Sigmoid colon (tissue), 7 donors: Measurements from ENCODE around the gene MMADHC. TPM values are rescaled to one million over a fixed set of nuclear protein-coding genes. Genes with fewer than 3 reads are reported as not detected.

Experiments used
- DNase-seq: peaks from one replicate; pipeline ENCODE4 v3.0.0-alpha.2; 2019
- H3K27ac ChIP-seq, 4 donors: fragments of 200-600 bp; sonication (generic); one replicate each; pipeline ENCODE4 v1.5.1; 2016 to 2019; ENCODE audit warnings: mild to moderate bottlenecking in 1 of 4
- H3K27me3 ChIP-seq, 3 donors: fragments of 200-600 bp; sonication (generic); one replicate each; pipeline ENCODE4 v1.5.1; 2019; ENCODE audit warnings: mild to moderate bottlenecking in 1 of 3
- H3K36me3 ChIP-seq, 4 donors: fragments of 200-600 bp; sonication (generic); one replicate each; pipeline ENCODE4 v1.5.1; 2016 to 2019
- H3K4me1 ChIP-seq, 4 donors: fragments of 200-600 bp; sonication (generic); one replicate each; pipeline ENCODE4 v1.5.1; 2017 to 2019
- H3K4me3 ChIP-seq, 4 donors: fragments of 200-600 bp; sonication (generic); one replicate each; pipeline ENCODE4 v1.5.1; 2017 to 2019; ENCODE audit warnings: mild to moderate bottlenecking in 2 of 4, moderate library complexity in 1 of 4
- H3K9me3 ChIP-seq, 4 donors: fragments of 200-600 bp in 3 of 4; sonication (generic) in 3 of 4; one replicate each; pipeline versions ENCODE4 v1.5.1 to v1.6.1; 2013 to 2019
- EP300 ChIP-seq, 4 donors: sonication (generic); formaldehyde crosslinking; IDR thresholded peaks; one replicate each; pipeline ENCODE4 v1.6.1; 2017; ENCODE audit warnings: antibody characterized with exemption in 4 of 4
- POLR2A ChIP-seq, 2 donors: fragments of 450-650 bp; IDR thresholded peaks; one replicate each; pipeline ENCODE4 v1.6.1; 2016; ENCODE audit warnings: antibody characterized with exemption in 2 of 2, mild to moderate bottlenecking in 2 of 2, moderate library complexity in 2 of 2
- POLR2AphosphoS5 ChIP-seq, 4 donors: sonication (generic); formaldehyde crosslinking; IDR thresholded peaks; one replicate each; pipeline ENCODE4 v1.6.1; 2017; ENCODE audit warnings: antibody characterized with exemption in 4 of 4
- WGBS, 2 donors: extraction: QIAGEN DNeasy Blood & Tissue Kit; methylation state at CpG; one replicate each; pipeline ENCODE4 v1.1.7; 2013; 5-methylcytosine and 5-hydroxymethylcytosine counted together
- intact Hi-C: fragments of 100-400 bp; cut with DNase I; formaldehyde crosslinking; loops from one replicate; pipeline ENCODE4 v1.15.1; 2023
- polyA plus RNA-seq, 3 donors: library from polyadenylated mRNA; stranded (reverse); fragments of 200-250 nt; gene quantifications; one replicate each; pipeline ENCODE4 v1.2.3, GENCODE V29; 2013
- small RNA-seq, 3 donors: library from RNA; depleted of rRNA; stranded (forward); fragments of <200 nt; gene quantifications; one replicate each; pipeline ENCODE3, GENCODE V24; 2016
- total RNA-seq, 4 donors: library from RNA; depleted of rRNA; stranded (reverse); fragments of >200 nt; gene quantifications; one replicate each; pipeline ENCODE4 v1.1.0, GENCODE V29; 2016
- TF ChIP-seq, protein P1 (sequence below), 4 experiments: fragments of 450-650 bp in 3 of 4; fragments of 200-600 bp in 1 of 4; IDR thresholded peaks; one replicate each; pipeline ENCODE4 v1.5.1; 2016 to 2019; ENCODE audit warnings: antibody characterized with exemption in 4 of 4, mild to moderate bottlenecking in 3 of 4, moderate library complexity in 2 of 4
- donor health status: healthy with polysubstance abuse.
- donor health status: Bipolar disorder and iron deficiency.
- donor health status: healthy.

MMADHC gene
- total and polyA plus RNA-seq, 7 donors = 71.6 to 175 (median 127) TPM

DNA sequence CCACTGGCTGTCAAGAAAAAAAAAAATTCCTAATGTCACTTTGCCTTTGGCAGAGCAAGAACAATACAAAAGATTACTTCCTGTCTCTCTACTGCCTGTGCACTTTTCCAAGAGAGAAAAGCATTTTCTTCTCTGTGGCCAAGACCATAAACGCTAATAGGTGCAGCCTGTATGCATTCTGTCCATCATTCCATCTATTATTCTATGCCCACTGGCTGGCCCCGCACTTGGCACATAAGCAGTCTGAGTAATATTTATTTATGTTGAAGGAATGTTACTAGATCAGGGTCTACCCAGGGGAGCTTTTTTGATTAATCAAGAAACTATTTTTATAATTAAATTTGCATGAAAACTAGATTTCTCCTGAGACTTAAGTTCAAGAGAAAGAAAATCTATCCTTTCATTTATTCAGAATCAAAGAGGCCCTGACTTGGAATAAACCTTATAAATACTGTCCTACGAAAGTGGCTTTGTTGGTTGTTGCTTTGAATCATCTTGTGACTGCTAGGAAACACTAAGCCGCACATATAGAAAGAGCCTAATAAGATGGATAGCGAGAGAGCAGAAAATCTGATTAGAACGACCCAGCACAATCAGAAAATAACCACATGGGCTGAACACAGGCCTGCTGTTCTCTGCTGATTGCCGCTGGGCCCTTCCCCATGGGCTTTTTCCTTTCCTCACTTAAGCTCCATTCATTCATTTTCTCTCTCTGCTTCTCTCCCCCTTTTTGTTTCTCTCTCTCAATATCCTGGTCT lies 59.4 kb downstream of the MMADHC start:
- H3K27me3 ChIP-seq = no peaks in the 10 kb centered on the region
- TF ChIP-seq POLR2A (IDR thresholded peaks at IDR 0.05) (no peak), EP300 (IDR thresholded peaks at IDR 0.05) (no peak), POLR2AphosphoS5 (IDR thresholded peaks at IDR 0.05) (no peak)
- TF ChIP-seq, protein P1, sequence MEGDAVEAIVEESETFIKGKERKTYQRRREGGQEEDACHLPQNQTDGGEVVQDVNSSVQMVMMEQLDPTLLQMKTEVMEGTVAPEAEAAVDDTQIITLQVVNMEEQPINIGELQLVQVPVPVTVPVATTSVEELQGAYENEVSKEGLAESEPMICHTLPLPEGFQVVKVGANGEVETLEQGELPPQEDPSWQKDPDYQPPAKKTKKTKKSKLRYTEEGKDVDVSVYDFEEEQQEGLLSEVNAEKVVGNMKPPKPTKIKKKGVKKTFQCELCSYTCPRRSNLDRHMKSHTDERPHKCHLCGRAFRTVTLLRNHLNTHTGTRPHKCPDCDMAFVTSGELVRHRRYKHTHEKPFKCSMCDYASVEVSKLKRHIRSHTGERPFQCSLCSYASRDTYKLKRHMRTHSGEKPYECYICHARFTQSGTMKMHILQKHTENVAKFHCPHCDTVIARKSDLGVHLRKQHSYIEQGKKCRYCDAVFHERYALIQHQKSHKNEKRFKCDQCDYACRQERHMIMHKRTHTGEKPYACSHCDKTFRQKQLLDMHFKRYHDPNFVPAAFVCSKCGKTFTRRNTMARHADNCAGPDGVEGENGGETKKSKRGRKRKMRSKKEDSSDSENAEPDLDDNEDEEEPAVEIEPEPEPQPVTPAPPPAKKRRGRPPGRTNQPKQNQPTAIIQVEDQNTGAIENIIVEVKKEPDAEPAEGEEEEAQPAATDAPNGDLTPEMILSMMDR (IDR thresholded peaks at IDR 0.05) = no peak
- WGBS, 2 donors = 85 to 91% methylated on average over 7 of the region's 7 CpGs

GRCh38 chr2:149526689-149527088 lies 60.9 kb downstream of the MMADHC start:
- Histone ChIP-seq H3K27ac (no peak overlapping the region), H3K9me3 (peaks cover 0 to 3% (median 0%) of the 10 kb centered on the region in 4 donors), H3K4me1 (no peaks in the 10 kb centered on the region), H3K27me3 (no peaks in the 10 kb centered on the region), H3K36me3 (no peaks in the 10 kb centered on the region), H3K4me3 (no peak overlapping the region)
- no peak for DNase-seq
- intact Hi-C loops = no loop called here
- WGBS, 2 donors = 74 to 92% methylated on average over 2 of the region's 2 CpGs
- TF ChIP-seq, protein P1 (IDR thresholded peaks at IDR 0.05) = no peak

More for the DNA sequence above, 59.4 kb downstream of the MMADHC start:
- Histone ChIP-seq H3K27ac (no peak overlapping the region), H3K9me3 (peaks cover 0 to 3% (median 0%) of the 10 kb centered on the region in 4 donors), H3K4me3 (no peak overlapping the region), H3K4me1 (no peaks in the 10 kb centered on the region), H3K36me3 (no peaks in the 10 kb centered on the region)
- intact Hi-C loops = no loop called here
- no peak for DNase-seq

- H3K36me3 ChIP-seq = no peaks in the 10 kb centered on the region
- no peaks in the 10 kb centered on the region for H3K27me3 ChIP-seq
- H3K4me1 ChIP-seq = no peaks in the 10 kb centered on the region
- peaks cover 0 to 3% (median 0%) of the 10 kb centered on the region in 4 donors for H3K9me3 ChIP-seq
- no peak overlapping the region for H3K4me3 ChIP-seq
- 94 to 95% methylated on average over 9 of the region's 9 CpGs for WGBS, 2 donors
- intact Hi-C loops = no loop called here
- DNase-seq = no peak
- TF ChIP-seq, protein P1 (IDR thresholded peaks at IDR 0.05) = no peak
- TF ChIP-seq POLR2A (IDR thresholded peaks at IDR 0.05) (no peak), POLR2AphosphoS5 (IDR thresholded peaks at IDR 0.05) (no peak), EP300 (IDR thresholded peaks at IDR 0.05) (no peak)
- H3K27ac ChIP-seq = no peak overlapping the region
Observed at GRCh38 chr2:149525323-149525722, 62.3 kb downstream of the MMADHC start.

Small RNAs within 50 kb of the gene (small RNA-seq; reads per million reads assigned to genes)
- 0 reads per million in 3 donors for gene RNU6-601P
